Measurements from ENCODE around the gene ZNRF3.

DNA sequence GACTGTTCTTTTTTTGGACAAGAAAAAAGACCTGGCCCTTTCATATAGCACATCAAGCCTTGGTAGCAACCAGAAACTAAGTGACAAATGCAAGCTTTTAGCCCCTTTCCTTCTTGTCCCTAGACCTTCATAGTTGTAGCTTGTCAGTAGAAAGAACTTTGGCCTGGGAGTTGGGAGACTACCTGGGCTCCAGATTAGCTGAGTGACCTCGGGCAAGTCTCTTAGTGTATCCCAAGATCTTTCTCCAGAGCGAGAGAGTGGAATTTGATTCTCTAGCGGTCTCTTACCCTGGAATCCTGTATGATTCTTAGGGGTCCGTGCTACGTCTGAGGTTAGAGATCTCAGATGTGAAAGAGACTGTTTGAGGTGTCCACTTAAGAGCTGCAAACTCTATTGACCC is 59.0 kb downstream of the ZNRF3 start:
- TF ChIP-seq, protein P1, sequence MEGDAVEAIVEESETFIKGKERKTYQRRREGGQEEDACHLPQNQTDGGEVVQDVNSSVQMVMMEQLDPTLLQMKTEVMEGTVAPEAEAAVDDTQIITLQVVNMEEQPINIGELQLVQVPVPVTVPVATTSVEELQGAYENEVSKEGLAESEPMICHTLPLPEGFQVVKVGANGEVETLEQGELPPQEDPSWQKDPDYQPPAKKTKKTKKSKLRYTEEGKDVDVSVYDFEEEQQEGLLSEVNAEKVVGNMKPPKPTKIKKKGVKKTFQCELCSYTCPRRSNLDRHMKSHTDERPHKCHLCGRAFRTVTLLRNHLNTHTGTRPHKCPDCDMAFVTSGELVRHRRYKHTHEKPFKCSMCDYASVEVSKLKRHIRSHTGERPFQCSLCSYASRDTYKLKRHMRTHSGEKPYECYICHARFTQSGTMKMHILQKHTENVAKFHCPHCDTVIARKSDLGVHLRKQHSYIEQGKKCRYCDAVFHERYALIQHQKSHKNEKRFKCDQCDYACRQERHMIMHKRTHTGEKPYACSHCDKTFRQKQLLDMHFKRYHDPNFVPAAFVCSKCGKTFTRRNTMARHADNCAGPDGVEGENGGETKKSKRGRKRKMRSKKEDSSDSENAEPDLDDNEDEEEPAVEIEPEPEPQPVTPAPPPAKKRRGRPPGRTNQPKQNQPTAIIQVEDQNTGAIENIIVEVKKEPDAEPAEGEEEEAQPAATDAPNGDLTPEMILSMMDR (conservative IDR thresholded peaks at IDR 0.05; ENCODE audit: low read depth, low read length), result no peak
- TF ChIP-seq EZH2phosphoT487 (IDR thresholded peaks at IDR 0.05; ENCODE audit: borderline replicate concordance, low read length), result no peak
